GM12873 (cell line): ENCODE measurements around the gene CFAP54.

Experiments
- TF ChIP-seq, protein P1 (sequence below): IDR thresholded peaks from 2 replicates; pipeline ENCODE4 v1.5.1; 2012; ENCODE audit warnings: low read depth, mild to moderate bottlenecking, moderate library complexity, low read length, control low read depth; ENCODE audit not compliant: insufficient read depth; ENCODE audit errors: missing control alignments

The CFAP54 gene

DNA sequence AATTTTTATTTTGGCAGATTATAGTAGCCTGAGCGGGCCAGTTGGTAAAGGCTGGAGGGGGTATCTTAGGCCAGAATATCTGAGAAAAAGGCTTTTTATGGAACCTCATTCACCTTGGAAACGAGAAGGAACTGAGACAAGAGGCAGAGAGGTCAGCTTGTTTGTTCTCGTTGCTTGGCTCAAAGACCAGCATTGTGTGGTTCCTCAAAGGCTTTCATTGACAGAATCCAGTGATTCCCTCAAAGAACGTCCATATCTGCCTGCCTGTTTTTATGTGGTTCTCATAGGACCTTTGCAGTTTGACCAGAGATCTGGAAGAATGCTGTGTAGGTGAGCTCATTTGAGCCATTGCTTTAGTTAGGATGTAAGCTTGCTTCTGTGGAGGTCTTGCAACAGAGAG lies 117.3 kb downstream of the CFAP54 start:
- TF ChIP-seq, protein P1, sequence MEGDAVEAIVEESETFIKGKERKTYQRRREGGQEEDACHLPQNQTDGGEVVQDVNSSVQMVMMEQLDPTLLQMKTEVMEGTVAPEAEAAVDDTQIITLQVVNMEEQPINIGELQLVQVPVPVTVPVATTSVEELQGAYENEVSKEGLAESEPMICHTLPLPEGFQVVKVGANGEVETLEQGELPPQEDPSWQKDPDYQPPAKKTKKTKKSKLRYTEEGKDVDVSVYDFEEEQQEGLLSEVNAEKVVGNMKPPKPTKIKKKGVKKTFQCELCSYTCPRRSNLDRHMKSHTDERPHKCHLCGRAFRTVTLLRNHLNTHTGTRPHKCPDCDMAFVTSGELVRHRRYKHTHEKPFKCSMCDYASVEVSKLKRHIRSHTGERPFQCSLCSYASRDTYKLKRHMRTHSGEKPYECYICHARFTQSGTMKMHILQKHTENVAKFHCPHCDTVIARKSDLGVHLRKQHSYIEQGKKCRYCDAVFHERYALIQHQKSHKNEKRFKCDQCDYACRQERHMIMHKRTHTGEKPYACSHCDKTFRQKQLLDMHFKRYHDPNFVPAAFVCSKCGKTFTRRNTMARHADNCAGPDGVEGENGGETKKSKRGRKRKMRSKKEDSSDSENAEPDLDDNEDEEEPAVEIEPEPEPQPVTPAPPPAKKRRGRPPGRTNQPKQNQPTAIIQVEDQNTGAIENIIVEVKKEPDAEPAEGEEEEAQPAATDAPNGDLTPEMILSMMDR: no peak

- TF ChIP-seq, protein P1: peak; percentile 39
These were observed 127.8 kb downstream of the CFAP54 start for GRCh38 chr12:96617178-96617577.

GRCh38 chr12:96623155-96623554 lies 133.8 kb downstream of the CFAP54 start:
- TF ChIP-seq, protein P1: no peak

GRCh38 chr12:96623656-96624217 lies 134.4 kb downstream of the CFAP54 start:
- TF ChIP-seq, protein P1: no peak

GRCh38 chr12:96635844-96636243 lies 146.5 kb downstream of the CFAP54 start:
- TF ChIP-seq, protein P1: no peak

GRCh38 chr12:96636895-96637294 lies 147.5 kb downstream of the CFAP54 start:
- TF ChIP-seq, protein P1: no peak

GRCh38 chr12:96648923-96649322 lies 159.5 kb downstream of the CFAP54 start:
- TF ChIP-seq, protein P1: no peak
